HUES48 (cell line): ENCODE data around the gene LZTFL1.

ENCODE experiments used
- H3K27ac ChIP-seq: one replicate; pipeline ENCODE4 v1.7.0; 2013; ENCODE audit warnings: low read depth, low read length, inconsistent platforms
- H3K27me3 ChIP-seq: 2 replicates; pipeline ENCODE4 v1.6.1; 2013; ENCODE audit warnings: mild to moderate bottlenecking, low read length; ENCODE audit not compliant: control insufficient read depth, insufficient read depth
- H3K36me3 ChIP-seq: 2 replicates; pipeline ENCODE4 v1.6.1; 2013; ENCODE audit warnings: low read length; ENCODE audit not compliant: control insufficient read depth, insufficient read depth
- H3K4me1 ChIP-seq: 2 replicates; pipeline ENCODE4 v1.6.1; 2013; ENCODE audit warnings: mild to moderate bottlenecking, low read length; ENCODE audit not compliant: control insufficient read depth, insufficient read depth
- H3K4me3 ChIP-seq: 2 replicates; pipeline ENCODE4 v1.5.1; 2013; ENCODE audit warnings: mild to moderate bottlenecking, low read depth, low read length
- H3K9ac ChIP-seq: 2 replicates; pipeline ENCODE4 v1.6.1; 2013; ENCODE audit warnings: mild to moderate bottlenecking, low read depth, low read length, moderate library complexity
- H3K9me3 ChIP-seq: 2 replicates; pipeline ENCODE4 v1.6.1; 2013; ENCODE audit warnings: low read length; ENCODE audit not compliant: control insufficient read depth, insufficient read depth

LZTFL1 gene

GRCh38 chr3:45794177-45794560, 47.8 kb downstream of the LZTFL1 start:
- H3K36me3 ChIP-seq: no peaks in the 10 kb centered on the region
- no peak overlapping the region for H3K27ac ChIP-seq
- 0 out of 2 replicates have a peak, but pooled peaks cover 4% of the 10 kb centered on the region for H3K9me3 ChIP-seq
- H3K4me3 ChIP-seq: no peak overlapping the region
- peaks cover 66% of the 10 kb centered on the region for H3K27me3 ChIP-seq
- H3K4me1 ChIP-seq: peaks cover 5% of the 10 kb centered on the region; the same call in 1 of the 2 replicates
- H3K9ac ChIP-seq: no peak overlapping the region

- H3K27ac ChIP-seq: no peak overlapping the region
- no peak overlapping the region for H3K9ac ChIP-seq
- H3K27me3 ChIP-seq: peaks cover 61% of the 10 kb centered on the region
- peaks cover 5% of the 10 kb centered on the region; the same call in 1 of the 2 replicates for H3K4me1 ChIP-seq
- no peaks in the 10 kb centered on the region for H3K36me3 ChIP-seq
- no peak overlapping the region for H3K4me3 ChIP-seq
- H3K9me3 ChIP-seq: 0 out of 2 replicates have a peak, but pooled peaks cover 4% of the 10 kb centered on the region
Measured at GRCh38 chr3:45793482-45794176, 48.3 kb downstream of the LZTFL1 start.

GRCh38 chr3:45792516-45793172, 49.3 kb downstream of the LZTFL1 start:
- no peak overlapping the region for H3K27ac ChIP-seq
- H3K9ac ChIP-seq: no peak overlapping the region
- no peaks in the 10 kb centered on the region for H3K36me3 ChIP-seq
- 0 out of 2 replicates have a peak, but pooled peaks cover 4% of the 10 kb centered on the region for H3K9me3 ChIP-seq
- no peak overlapping the region for H3K4me3 ChIP-seq
- peaks cover 5% of the 10 kb centered on the region; the same call in 1 of the 2 replicates for H3K4me1 ChIP-seq
- peaks cover 51% of the 10 kb centered on the region for H3K27me3 ChIP-seq

GRCh38 chr3:45792036-45792435, 49.9 kb downstream of the LZTFL1 start:
- H3K27ac ChIP-seq: no peak overlapping the region
- peaks cover 45% of the 10 kb centered on the region for H3K27me3 ChIP-seq
- H3K9me3 ChIP-seq: 0 out of 2 replicates have a peak, but pooled peaks cover 4% of the 10 kb centered on the region
- H3K9ac ChIP-seq: no peak overlapping the region
- H3K4me3 ChIP-seq: no peak overlapping the region
- peaks cover 5% of the 10 kb centered on the region; the same call in 1 of the 2 replicates for H3K4me1 ChIP-seq
- no peaks in the 10 kb centered on the region for H3K36me3 ChIP-seq

- Histone ChIP-seq H3K4me1 (peaks cover 3% of the 10 kb centered on the region; the same call in 1 of the 2 replicates), H3K4me3 (no peak overlapping the region), H3K9ac (no peak overlapping the region), H3K27ac (no peak overlapping the region), H3K27me3 (peaks cover 31% of the 10 kb centered on the region), H3K9me3 (0 out of 2 replicates have a peak, but pooled peaks cover 4% of the 10 kb centered on the region), H3K36me3 (no peaks in the 10 kb centered on the region)
Measured at GRCh38 chr3:45790596-45790995, 51.3 kb downstream of the LZTFL1 start.

GRCh38 chr3:45789235-45789812, 52.6 kb downstream of the LZTFL1 start:
- Histone ChIP-seq H3K4me3 (no peak overlapping the region), H3K9ac (no peak overlapping the region), H3K27me3 (peaks cover 18% of the 10 kb centered on the region), H3K9me3 (0 out of 2 replicates have a peak, but pooled peaks cover 4% of the 10 kb centered on the region), H3K36me3 (no peaks in the 10 kb centered on the region), H3K4me1 (no peaks in the 10 kb centered on the region), H3K27ac (no peak overlapping the region)

GRCh38 chr3:45787551-45787950, 54.4 kb downstream of the LZTFL1 start:
- Histone ChIP-seq H3K4me1 (no peaks in the 10 kb centered on the region), H3K9me3 (0 out of 2 replicates have a peak, but pooled peaks cover 4% of the 10 kb centered on the region), H3K9ac (no peak overlapping the region), H3K4me3 (no peak overlapping the region), H3K27ac (no peak overlapping the region), H3K36me3 (no peaks in the 10 kb centered on the region), H3K27me3 (peaks cover 1% of the 10 kb centered on the region)

- no peaks in the 10 kb centered on the region for H3K4me1 ChIP-seq
- H3K36me3 ChIP-seq: no peaks in the 10 kb centered on the region
- H3K9me3 ChIP-seq: 0 out of 2 replicates have a peak, but pooled peaks cover 4% of the 10 kb centered on the region
- H3K4me3 ChIP-seq: no peak overlapping the region
- H3K9ac ChIP-seq: no peak overlapping the region
- no peaks in the 10 kb centered on the region; the same call in 1 of the 2 replicates for H3K27me3 ChIP-seq
- no peak overlapping the region for H3K27ac ChIP-seq
Measured at GRCh38 chr3:45786801-45787495, 55.0 kb downstream of the LZTFL1 start.

GRCh38 chr3:45785605-45786150, 56.2 kb downstream of the LZTFL1 start:
- Histone ChIP-seq H3K4me3 (no peak overlapping the region), H3K4me1 (no peaks in the 10 kb centered on the region), H3K27me3 (no peaks in the 10 kb centered on the region)

GRCh38 chr3:45783667-45784066, 58.3 kb downstream of the LZTFL1 start:
- H3K36me3 ChIP-seq: no peaks in the 10 kb centered on the region
- H3K27me3 ChIP-seq: no peaks in the 10 kb centered on the region
- H3K4me3 ChIP-seq: no peak overlapping the region
- H3K27ac ChIP-seq: no peak overlapping the region
- no peaks in the 10 kb centered on the region for H3K4me1 ChIP-seq
- no peaks in the 10 kb centered on the region for H3K9me3 ChIP-seq
- H3K9ac ChIP-seq: no peak overlapping the region

More at GRCh38 chr3:45785605-45786150, 56.2 kb downstream of the LZTFL1 start:
- no peak overlapping the region for H3K27ac ChIP-seq
- H3K9ac ChIP-seq: no peak overlapping the region
- H3K9me3 ChIP-seq: 0 out of 2 replicates have a peak, but pooled peaks cover 4% of the 10 kb centered on the region
- no peaks in the 10 kb centered on the region for H3K36me3 ChIP-seq
